HepG2 (cell line): ENCODE results near the gene RABGAP1L. TPM values are rescaled to one million over a fixed set of nuclear protein-coding genes. Genes with fewer than 3 reads are reported as not detected.
A peak's percentile ranks its signal among the peaks of the same experiment; 100 is the strongest.

ENCODE experiments used
- FOXP1 ChIP-seq, 2 experiments: fragments of 450-650 bp in 1 of 2; IDR thresholded peaks; 2 replicates each; pipeline ENCODE4 v1.6.1; 2017 to 2018; ENCODE audit warnings: antibody characterized with exemption in 1 of 2
- IRF2 ChIP-seq: IDR thresholded peaks from 2 replicates; pipeline ENCODE4 v1.6.1; 2018; ENCODE audit warnings: missing genetic modification reagents, missing compliant biosample characterization
- KDM6A ChIP-seq: IDR thresholded peaks from 2 replicates; pipeline ENCODE4 v1.6.1; 2016; ENCODE audit warnings: low read depth
- NAIF1 ChIP-seq: sonication (generic); formaldehyde crosslinking; IDR thresholded peaks from 2 replicates; pipeline ENCODE4 v1.5.0; 2020; ENCODE audit warnings: mild to moderate bottlenecking, missing genetic modification reagents, borderline replicate concordance
- NCOA2 ChIP-seq: sonication (generic); formaldehyde crosslinking; IDR thresholded peaks from 2 replicates; pipeline ENCODE4 v1.8.0; 2022; ENCODE audit warnings: inconsistent platforms
- NCOR1 ChIP-seq: fragments of 200-600 bp; sonication (generic); IDR thresholded peaks from 2 replicates; pipeline ENCODE4 v1.7.0; 2017; ENCODE audit warnings: antibody characterized with exemption, low read length, borderline replicate concordance
- REPIN1 ChIP-seq: sonication (generic); formaldehyde crosslinking; IDR thresholded peaks from 2 replicates; pipeline ENCODE4 v1.8.0; 2022; ENCODE audit warnings: missing genetic modification reagents, low read depth, mild to moderate bottlenecking, borderline replicate concordance
- RFX5 ChIP-seq: IDR thresholded peaks from 2 replicates; pipeline ENCODE4 v1.6.1; 2011; ENCODE audit warnings: low read depth, low read length, improper control_type of control experiment
- SP140L ChIP-seq: sonication (generic); formaldehyde crosslinking; IDR thresholded peaks from 2 replicates; pipeline ENCODE4 v1.4.0; 2020; ENCODE audit warnings: missing genetic modification reagents, borderline replicate concordance
- TCF12 ChIP-seq, 2 experiments: fragments of 450-650 bp in 1 of 2; sonication (generic) in 1 of 2; formaldehyde crosslinking in 1 of 2; IDR thresholded peaks; 2 replicates each; pipeline versions ENCODE4 v1.6.1 to v1.8.0; 2017 to 2022; ENCODE audit warnings: antibody characterized with exemption in 1 of 2, mild to moderate bottlenecking in 1 of 2, missing genetic modification reagents in 1 of 2, moderate library complexity in 1 of 2
- YEATS4 ChIP-seq: sonication (generic); formaldehyde crosslinking; IDR thresholded peaks from 2 replicates; pipeline ENCODE4 v1.4.0; 2020; ENCODE audit warnings: missing genetic modification reagents, borderline replicate concordance
- ZNF331 ChIP-seq: sonication (generic); formaldehyde crosslinking; IDR thresholded peaks from 2 replicates; pipeline ENCODE4 v1.4.0; 2020; ENCODE audit warnings: missing genetic modification reagents
- ZNF446 ChIP-seq: sonication (generic); formaldehyde crosslinking; IDR thresholded peaks from 2 replicates; pipeline ENCODE4 v1.5.0; 2020; ENCODE audit warnings: mild to moderate bottlenecking, missing genetic modification reagents
- ZNF629 ChIP-seq: sonication (generic); formaldehyde crosslinking; conservative IDR thresholded peaks from 2 replicates; pipeline ENCODE4 v1.5.0; 2020; ENCODE audit warnings: missing genetic modification reagents
- ZNF644 ChIP-seq: IDR thresholded peaks from 2 replicates; pipeline ENCODE4 v1.6.1; 2016; ENCODE audit warnings: low read depth
- ZNF652 ChIP-seq: IDR thresholded peaks from 2 replicates; pipeline ENCODE4 v1.6.1; 2016; ENCODE audit warnings: low read depth, borderline replicate concordance
- polyA plus RNA-seq, 8 experiments: library from polyadenylated mRNA; depleted of rRNA in 3 of 8; stranded (reverse) in 7 of 8; unstranded in 1 of 8; fragments of >200 nt; fragmentation: Illumina TruSeq in 4 of 8; extraction: Trizol in 4 of 8; gene quantifications; 2 replicates each; pipeline versions ENCODE4 v1.2.1 to v1.2.3, GENCODE V29; 2011 to 2016; ENCODE audit warnings: low read depth in 4 of 8, missing spikeins in 1 of 8, mixed read lengths in 1 of 8; ENCODE audit not compliant: insufficient read depth in 1 of 8
- total RNA-seq, 5 experiments: library from RNA; depleted of rRNA; stranded (reverse); fragments of >200 nt; fragmentation: Illumina TruSeq; extraction: Trizol; gene quantifications; 2 replicates each; pipeline ENCODE4 v1.2.3, GENCODE V29; 2016; ENCODE audit warnings: low read depth in 1 of 5
- TF ChIP-seq, protein P1 (sequence below): sonication (generic); formaldehyde crosslinking; IDR thresholded peaks from 2 replicates; pipeline ENCODE4 v1.5.0; 2020; ENCODE audit warnings: mild to moderate bottlenecking, missing genetic modification reagents
- TF ChIP-seq, protein P2 (sequence below): sonication (generic); formaldehyde crosslinking; IDR thresholded peaks from 2 replicates; pipeline ENCODE4 v1.4.0; 2020; ENCODE audit warnings: mild to moderate bottlenecking, low read depth, missing genetic modification reagents
- TF ChIP-seq, protein P3 (sequence below): IDR thresholded peaks from 2 replicates; pipeline ENCODE4 v1.4.0; 2020; ENCODE audit warnings: mild to moderate bottlenecking, missing genetic modification reagents
- TF ChIP-seq, protein P4 (sequence below): sonication (generic); formaldehyde crosslinking; IDR thresholded peaks from 2 replicates; pipeline ENCODE4 v1.5.0; 2020; ENCODE audit warnings: missing genetic modification reagents, mild to moderate bottlenecking, borderline replicate concordance
- TF ChIP-seq, protein P5 (sequence below): sonication (generic); formaldehyde crosslinking; IDR thresholded peaks from 2 replicates; pipeline ENCODE4 v1.5.0; 2020; ENCODE audit warnings: missing genetic modification reagents, mild to moderate bottlenecking, borderline replicate concordance

Gene RABGAP1L
- total and polyA plus RNA-seq, 2 of the 13 experiments (the other 11 are each of a cell fraction or from before 2014, with no cell fraction given): 7.9 to 22.6 TPM

DNA sequence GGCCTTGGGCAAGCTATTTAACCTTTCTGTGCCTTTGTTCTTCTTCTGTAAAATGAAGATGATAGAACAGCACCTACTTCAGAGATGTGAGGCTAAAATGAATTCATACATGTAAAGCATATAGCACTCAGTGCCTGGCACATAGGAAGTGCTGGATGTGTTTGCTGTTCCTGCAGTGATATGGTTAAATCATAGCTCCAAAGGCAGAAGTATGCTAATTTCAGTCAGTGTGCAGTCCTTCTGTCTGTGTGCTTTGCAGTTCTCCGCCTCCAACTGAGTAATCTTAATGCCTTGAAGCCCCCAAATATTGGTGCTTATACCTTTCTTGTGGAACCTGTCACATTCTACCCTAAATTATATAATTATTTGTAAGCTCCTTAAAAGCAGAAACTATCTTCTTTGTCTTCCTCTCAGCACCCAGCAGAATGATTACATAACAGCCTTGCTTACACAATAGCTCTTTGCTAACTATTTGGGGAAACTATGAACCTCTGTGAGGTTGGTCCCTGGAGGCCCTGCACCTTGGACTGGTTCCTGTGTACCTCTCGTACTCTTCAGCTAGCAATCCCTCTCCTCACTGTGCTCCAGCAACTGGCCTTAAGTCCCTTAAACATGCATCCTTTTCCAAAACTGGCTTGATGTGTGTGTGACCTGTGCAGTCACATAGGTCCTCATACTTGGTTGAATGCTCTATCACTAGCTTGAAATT, 783.4 kb downstream of the RABGAP1L start (continued):
- TF ChIP-seq ZNF644 (peak; percentile 79; the same call in 1 of the 2 replicates), FOXP1 (IDR thresholded peaks at IDR 0.05) (0 out of 2 replicates have a peak, but pooled peaks have one; percentile 12), FOXP1 (CRISPR knock-in tag; IDR thresholded peaks at IDR 0.05) (peak; percentile 65; the same call in 1 of the 2 replicates), IRF2 (CRISPR knock-in tag) (peak; percentile 48; the same call in 1 of the 2 replicates), ZNF652 (CRISPR knock-in tag) (peak; percentile 88), ZNF446 (no peak), ZNF331 (CRISPR knock-in tag) (peak; percentile 85), KDM6A (CRISPR knock-in tag) (peak; percentile 75), YEATS4 (CRISPR knock-in tag) (peak; percentile 43; the same call in 1 of the 2 replicates), ZNF629 (peak; percentile 33; the same call in 1 of the 2 replicates), TCF12 (IDR thresholded peaks at IDR 0.05) (no peak), TCF12 (CRISPR knock-in tag; IDR thresholded peaks at IDR 0.05) (0 out of 2 replicates have a peak, but pooled peaks have one; percentile 55), RFX5 (no peak), REPIN1 (CRISPR knock-in tag) (peak; percentile 47; the same call in 1 of the 2 replicates), NCOA2 (CRISPR knock-in tag) (peak; percentile 80), SP140L (0 out of 2 replicates have a peak, but pooled peaks have one; percentile 54), NCOR1 (peak; percentile 96), NAIF1 (peak; percentile 39; the same call in 1 of the 2 replicates)
- TF ChIP-seq, protein P1, sequence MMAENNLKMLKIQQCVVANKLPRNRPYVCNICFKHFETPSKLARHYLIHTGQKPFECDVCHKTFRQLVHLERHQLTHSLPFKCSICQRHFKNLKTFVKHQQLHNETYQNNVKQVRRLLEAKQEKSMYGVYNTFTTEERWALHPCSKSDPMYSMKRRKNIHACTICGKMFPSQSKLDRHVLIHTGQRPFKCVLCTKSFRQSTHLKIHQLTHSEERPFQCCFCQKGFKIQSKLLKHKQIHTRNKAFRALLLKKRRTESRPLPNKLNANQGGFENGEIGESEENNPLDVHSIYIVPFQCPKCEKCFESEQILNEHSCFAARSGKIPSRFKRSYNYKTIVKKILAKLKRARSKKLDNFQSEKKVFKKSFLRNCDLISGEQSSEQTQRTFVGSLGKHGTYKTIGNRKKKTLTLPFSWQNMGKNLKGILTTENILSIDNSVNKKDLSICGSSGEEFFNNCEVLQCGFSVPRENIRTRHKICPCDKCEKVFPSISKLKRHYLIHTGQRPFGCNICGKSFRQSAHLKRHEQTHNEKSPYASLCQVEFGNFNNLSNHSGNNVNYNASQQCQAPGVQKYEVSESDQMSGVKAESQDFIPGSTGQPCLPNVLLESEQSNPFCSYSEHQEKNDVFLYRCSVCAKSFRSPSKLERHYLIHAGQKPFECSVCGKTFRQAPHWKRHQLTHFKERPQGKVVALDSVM (CRISPR knock-in tag): 0 out of 2 replicates have a peak, but pooled peaks have one; percentile 40
- TF ChIP-seq, protein P2, sequence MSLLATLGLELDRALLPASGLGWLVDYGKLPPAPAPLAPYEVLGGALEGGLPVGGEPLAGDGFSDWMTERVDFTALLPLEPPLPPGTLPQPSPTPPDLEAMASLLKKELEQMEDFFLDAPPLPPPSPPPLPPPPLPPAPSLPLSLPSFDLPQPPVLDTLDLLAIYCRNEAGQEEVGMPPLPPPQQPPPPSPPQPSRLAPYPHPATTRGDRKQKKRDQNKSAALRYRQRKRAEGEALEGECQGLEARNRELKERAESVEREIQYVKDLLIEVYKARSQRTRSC (CRISPR knock-in tag): no peak
- TF ChIP-seq, protein P3, sequence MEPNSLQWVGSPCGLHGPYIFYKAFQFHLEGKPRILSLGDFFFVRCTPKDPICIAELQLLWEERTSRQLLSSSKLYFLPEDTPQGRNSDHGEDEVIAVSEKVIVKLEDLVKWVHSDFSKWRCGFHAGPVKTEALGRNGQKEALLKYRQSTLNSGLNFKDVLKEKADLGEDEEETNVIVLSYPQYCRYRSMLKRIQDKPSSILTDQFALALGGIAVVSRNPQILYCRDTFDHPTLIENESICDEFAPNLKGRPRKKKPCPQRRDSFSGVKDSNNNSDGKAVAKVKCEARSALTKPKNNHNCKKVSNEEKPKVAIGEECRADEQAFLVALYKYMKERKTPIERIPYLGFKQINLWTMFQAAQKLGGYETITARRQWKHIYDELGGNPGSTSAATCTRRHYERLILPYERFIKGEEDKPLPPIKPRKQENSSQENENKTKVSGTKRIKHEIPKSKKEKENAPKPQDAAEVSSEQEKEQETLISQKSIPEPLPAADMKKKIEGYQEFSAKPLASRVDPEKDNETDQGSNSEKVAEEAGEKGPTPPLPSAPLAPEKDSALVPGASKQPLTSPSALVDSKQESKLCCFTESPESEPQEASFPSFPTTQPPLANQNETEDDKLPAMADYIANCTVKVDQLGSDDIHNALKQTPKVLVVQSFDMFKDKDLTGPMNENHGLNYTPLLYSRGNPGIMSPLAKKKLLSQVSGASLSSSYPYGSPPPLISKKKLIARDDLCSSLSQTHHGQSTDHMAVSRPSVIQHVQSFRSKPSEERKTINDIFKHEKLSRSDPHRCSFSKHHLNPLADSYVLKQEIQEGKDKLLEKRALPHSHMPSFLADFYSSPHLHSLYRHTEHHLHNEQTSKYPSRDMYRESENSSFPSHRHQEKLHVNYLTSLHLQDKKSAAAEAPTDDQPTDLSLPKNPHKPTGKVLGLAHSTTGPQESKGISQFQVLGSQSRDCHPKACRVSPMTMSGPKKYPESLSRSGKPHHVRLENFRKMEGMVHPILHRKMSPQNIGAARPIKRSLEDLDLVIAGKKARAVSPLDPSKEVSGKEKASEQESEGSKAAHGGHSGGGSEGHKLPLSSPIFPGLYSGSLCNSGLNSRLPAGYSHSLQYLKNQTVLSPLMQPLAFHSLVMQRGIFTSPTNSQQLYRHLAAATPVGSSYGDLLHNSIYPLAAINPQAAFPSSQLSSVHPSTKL (CRISPR knock-in tag): peak; percentile 95
- TF ChIP-seq, protein P4, sequence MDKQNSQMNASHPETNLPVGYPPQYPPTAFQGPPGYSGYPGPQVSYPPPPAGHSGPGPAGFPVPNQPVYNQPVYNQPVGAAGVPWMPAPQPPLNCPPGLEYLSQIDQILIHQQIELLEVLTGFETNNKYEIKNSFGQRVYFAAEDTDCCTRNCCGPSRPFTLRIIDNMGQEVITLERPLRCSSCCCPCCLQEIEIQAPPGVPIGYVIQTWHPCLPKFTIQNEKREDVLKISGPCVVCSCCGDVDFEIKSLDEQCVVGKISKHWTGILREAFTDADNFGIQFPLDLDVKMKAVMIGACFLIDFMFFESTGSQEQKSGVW (CRISPR knock-in tag): no peak
- TF ChIP-seq, protein P5, sequence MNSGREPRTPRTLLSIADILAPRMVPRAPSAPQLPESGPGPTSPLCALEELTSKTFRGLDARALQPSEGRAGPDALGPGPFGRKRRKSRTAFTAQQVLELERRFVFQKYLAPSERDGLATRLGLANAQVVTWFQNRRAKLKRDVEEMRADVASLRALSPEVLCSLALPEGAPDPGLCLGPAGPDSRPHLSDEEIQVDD (CRISPR knock-in tag): no peak
